NCI-H2171 (cell line): Measurements from ENCODE around the gene TMEM91.
"Not testable (repeated sequence)": the region's sequence is repeated elsewhere in the genome, so short reads cannot be mapped to it uniquely, and the experiment has no call there.

ENCODE experiments used
- DNase-seq: peaks from one replicate; lab custom pipeline; 2025; lab: John Stamatoyannopoulos, UW

Gene TMEM91

GRCh38 chr19:41376241-41376997 lies at the start of gene TMEM91:
Gene TMEM91 (plus strand): TSS chr19:41376533. CDS start chr19:41378310, 1,777 bp downstream.
- DNase-seq = no peak

GRCh38 chr19:41327076-41327575 lies 49.2 kb upstream of the TMEM91 start:
- no peak for DNase-seq

- DNase-seq = no peak
These were observed 48.7 kb upstream of the TMEM91 start for GRCh38 chr19:41327576-41328156.

GRCh38 chr19:41328157-41328841 lies 48.0 kb upstream of the TMEM91 start:
- no peak for DNase-seq

- no peak for DNase-seq
These were observed 47.5 kb upstream of the TMEM91 start for GRCh38 chr19:41328842-41329225.

- DNase-seq = no peak
These were observed 45.9 kb upstream of the TMEM91 start for GRCh38 chr19:41330481-41330880.

- DNase-seq = no peak
These were observed 45.2 kb upstream of the TMEM91 start for GRCh38 chr19:41330946-41331678.

- no peak for DNase-seq
These were observed 44.3 kb upstream of the TMEM91 start for GRCh38 chr19:41332000-41332399.

- DNase-seq = no peak
These were observed 43.9 kb upstream of the TMEM91 start for GRCh38 chr19:41332468-41332867.

- no peak for DNase-seq
These were observed 41.5 kb upstream of the TMEM91 start for GRCh38 chr19:41334793-41335192.

- DNase-seq = no peak
These were observed 40.9 kb upstream of the TMEM91 start for GRCh38 chr19:41335467-41335866.

GRCh38 chr19:41339936-41340335 lies 36.4 kb upstream of the TMEM91 start:
- no peak for DNase-seq

GRCh38 chr19:41341669-41342490 lies 34.5 kb upstream of the TMEM91 start:
- DNase-seq = no peak

- no peak for DNase-seq
These were observed 32.2 kb upstream of the TMEM91 start for GRCh38 chr19:41344162-41344561.

GRCh38 chr19:41346916-41347315 lies 29.4 kb upstream of the TMEM91 start:
- not testable (repeated sequence) for DNase-seq

GRCh38 chr19:41350735-41351338 lies 25.5 kb upstream of the TMEM91 start:
- DNase-seq = no peak

- DNase-seq = no peak
These were observed 24.7 kb upstream of the TMEM91 start for GRCh38 chr19:41351339-41352245.

GRCh38 chr19:41352279-41352608 lies 24.1 kb upstream of the TMEM91 start:
- no peak for DNase-seq

- no peak for DNase-seq
These were observed 23.5 kb upstream of the TMEM91 start for GRCh38 chr19:41352609-41353465.
